KMS-11 (cell line): ENCODE results near the gene GNAO1.

Experiments used
- H2AFZ ChIP-seq: fragments of 200-600 bp; sonication (generic); 2 replicates; pipeline ENCODE4 v1.6.1; 2016; ENCODE audit warnings: antibody characterized with exemption, mixed run types, low read depth
- H3K27ac ChIP-seq: fragments of 200-600 bp; sonication (generic); 2 replicates; pipeline ENCODE4 v1.6.1; 2016; ENCODE audit warnings: mild to moderate bottlenecking, mixed run types
- H3K27me3 ChIP-seq: fragments of 200-600 bp; sonication (generic); 2 replicates; pipeline ENCODE4 v1.6.1; 2017; ENCODE audit warnings: mild to moderate bottlenecking, low read depth, mixed run types, moderate library complexity; ENCODE audit not compliant: insufficient read depth
- H3K36me3 ChIP-seq: fragments of 200-600 bp; sonication (generic); 2 replicates; pipeline ENCODE4 v1.6.1; 2017; ENCODE audit warnings: mild to moderate bottlenecking, mixed run types; ENCODE audit not compliant: insufficient read depth
- H3K4me1 ChIP-seq: fragments of 200-600 bp; sonication (generic); 2 replicates; pipeline ENCODE4 v1.6.1; 2016; ENCODE audit warnings: mild to moderate bottlenecking, low read depth, mixed run types; ENCODE audit not compliant: poor library complexity, severe bottlenecking
- H3K4me2 ChIP-seq: fragments of 200-600 bp; sonication (generic); 2 replicates; pipeline ENCODE4 v1.7.0; 2016; ENCODE audit warnings: mild to moderate bottlenecking, mixed run types
- H3K4me3 ChIP-seq: fragments of 200-600 bp; sonication (generic); IDR thresholded peaks from 2 replicates; pipeline ENCODE4 v1.6.1; 2017; ENCODE audit warnings: low read depth, low read length, mixed read lengths; ENCODE audit not compliant: insufficient read depth
- H3K79me2 ChIP-seq: fragments of 200-600 bp; sonication (generic); 2 replicates; pipeline ENCODE4 v1.6.1; 2016; ENCODE audit warnings: low read depth, mixed run types; ENCODE audit not compliant: insufficient read depth
- H3K9ac ChIP-seq: fragments of 200-600 bp; sonication (generic); 2 replicates; pipeline ENCODE4 v1.6.1; 2016; ENCODE audit warnings: mild to moderate bottlenecking, mixed run types
- H4K20me1 ChIP-seq: fragments of 200-600 bp; sonication (generic); 2 replicates; pipeline ENCODE4 v1.6.1; 2016; ENCODE audit warnings: mild to moderate bottlenecking, mixed run types; ENCODE audit not compliant: insufficient read depth
- CTCF ChIP-seq: fragments of 200-600 bp; sonication (generic); conservative IDR thresholded peaks from 2 replicates; pipeline ENCODE4 v1.6.1; 2017; ENCODE audit warnings: low read depth, mild to moderate bottlenecking, antibody characterized with exemption, low read length, moderate library complexity, mixed read lengths

GNAO1 gene

GRCh38 chr16:56242740-56243139, 51.5 kb downstream of the GNAO1 start:
- Histone ChIP-seq H3K9ac (no peak overlapping the region), H3K79me2 (no peaks in the 10 kb centered on the region), H3K27ac (no peak overlapping the region), H4K20me1 (no peaks in the 10 kb centered on the region), H3K4me1 (no peaks in the 10 kb centered on the region), H2AFZ (no peak overlapping the region), H3K36me3 (no peaks in the 10 kb centered on the region), H3K4me3 (no peak overlapping the region), H3K4me2 (no peak overlapping the region), H3K27me3 (no peaks in the 10 kb centered on the region)
- TF ChIP-seq CTCF: no peak

- H3K4me2 ChIP-seq: no peak overlapping the region
- H2AFZ ChIP-seq: no peak overlapping the region
- H3K36me3 ChIP-seq: no peaks in the 10 kb centered on the region
- H3K27me3 ChIP-seq: no peaks in the 10 kb centered on the region
- no peak overlapping the region for H3K4me3 ChIP-seq
- no peaks in the 10 kb centered on the region for H3K4me1 ChIP-seq
- H4K20me1 ChIP-seq: no peaks in the 10 kb centered on the region
- H3K9ac ChIP-seq: no peak overlapping the region
- H3K79me2 ChIP-seq: no peaks in the 10 kb centered on the region
- no peak overlapping the region for H3K27ac ChIP-seq
- no peak for TF ChIP-seq CTCF
These were observed 53.3 kb downstream of the GNAO1 start for GRCh38 chr16:56244612-56245011.

- no peak overlapping the region for H3K4me3 ChIP-seq
- H3K9ac ChIP-seq: no peak overlapping the region
- no peak overlapping the region for H3K27ac ChIP-seq
- no peak overlapping the region for H3K4me2 ChIP-seq
- H2AFZ ChIP-seq: no peak overlapping the region
- no peaks in the 10 kb centered on the region for H3K4me1 ChIP-seq
- no peaks in the 10 kb centered on the region for H4K20me1 ChIP-seq
- no peak for TF ChIP-seq CTCF
- no peaks in the 10 kb centered on the region for H3K79me2 ChIP-seq
- H3K27me3 ChIP-seq: no peaks in the 10 kb centered on the region
- no peaks in the 10 kb centered on the region for H3K36me3 ChIP-seq
These were observed 53.9 kb downstream of the GNAO1 start for GRCh38 chr16:56245197-56245596.

GRCh38 chr16:56246051-56246817, 54.9 kb downstream of the GNAO1 start:
- Histone ChIP-seq H3K4me2 (no peak overlapping the region), H2AFZ (no peak overlapping the region), H4K20me1 (no peaks in the 10 kb centered on the region), H3K4me1 (no peaks in the 10 kb centered on the region), H3K27me3 (no peaks in the 10 kb centered on the region), H3K27ac (no peak overlapping the region), H3K79me2 (no peaks in the 10 kb centered on the region), H3K36me3 (no peaks in the 10 kb centered on the region), H3K9ac (no peak overlapping the region), H3K4me3 (no peak overlapping the region)
- TF ChIP-seq CTCF: no peak
